ENCODE data around the gene RHCE.
"Not testable (repeated sequence)": the region's sequence is repeated elsewhere in the genome, so short reads cannot be mapped to it uniquely, and the experiment has no call there.

The RHCE gene

GRCh38 chr1:25414157-25414556 is 6.5 kb downstream of the RHCE start:
- not testable (repeated sequence) for H3K4me3 ChIP-seq (ENCODE audit: low read depth in 1 of 2, low read length in 2 of 2); H3K4me1 ChIP-seq (ENCODE audit: insufficient read depth, low read length); H3K9me3 ChIP-seq (ENCODE audit: low read length); H3K27me3 ChIP-seq (ENCODE audit: control insufficient read depth in 1 of 2, insufficient read depth in 2 of 2, low read length in 2 of 2); H3K27ac ChIP-seq (ENCODE audit: low read depth, low read length); H3K36me3 ChIP-seq (ENCODE audit: insufficient read depth, low read length); H3K9ac ChIP-seq (ENCODE audit: low read length)

- H3K36me3 ChIP-seq (ENCODE audit: insufficient read depth, low read length); H3K4me1 ChIP-seq (ENCODE audit: insufficient read depth, low read length); H3K27me3 ChIP-seq (ENCODE audit: control insufficient read depth in 1 of 2, insufficient read depth in 2 of 2, low read length in 2 of 2); H3K27ac ChIP-seq (ENCODE audit: low read depth, low read length); H3K9me3 ChIP-seq (ENCODE audit: low read length); H3K9ac ChIP-seq (ENCODE audit: low read length); H3K4me3 ChIP-seq (ENCODE audit: low read depth in 1 of 2, low read length in 2 of 2): not testable (repeated sequence)
Measured at GRCh38 chr1:25412872-25413623, 7.6 kb downstream of the RHCE start.

- not testable (repeated sequence) for H3K4me1 ChIP-seq (ENCODE audit: insufficient read depth, low read length); H3K4me3 ChIP-seq (ENCODE audit: low read depth in 1 of 2, low read length in 2 of 2); H3K27me3 ChIP-seq (ENCODE audit: control insufficient read depth in 1 of 2, insufficient read depth in 2 of 2, low read length in 2 of 2); H3K9ac ChIP-seq (ENCODE audit: low read length); H3K9me3 ChIP-seq (ENCODE audit: low read length); H3K36me3 ChIP-seq (ENCODE audit: insufficient read depth, low read length); H3K27ac ChIP-seq (ENCODE audit: low read depth, low read length)
Measured at GRCh38 chr1:25409641-25410427, 10.8 kb downstream of the RHCE start.

DNA sequence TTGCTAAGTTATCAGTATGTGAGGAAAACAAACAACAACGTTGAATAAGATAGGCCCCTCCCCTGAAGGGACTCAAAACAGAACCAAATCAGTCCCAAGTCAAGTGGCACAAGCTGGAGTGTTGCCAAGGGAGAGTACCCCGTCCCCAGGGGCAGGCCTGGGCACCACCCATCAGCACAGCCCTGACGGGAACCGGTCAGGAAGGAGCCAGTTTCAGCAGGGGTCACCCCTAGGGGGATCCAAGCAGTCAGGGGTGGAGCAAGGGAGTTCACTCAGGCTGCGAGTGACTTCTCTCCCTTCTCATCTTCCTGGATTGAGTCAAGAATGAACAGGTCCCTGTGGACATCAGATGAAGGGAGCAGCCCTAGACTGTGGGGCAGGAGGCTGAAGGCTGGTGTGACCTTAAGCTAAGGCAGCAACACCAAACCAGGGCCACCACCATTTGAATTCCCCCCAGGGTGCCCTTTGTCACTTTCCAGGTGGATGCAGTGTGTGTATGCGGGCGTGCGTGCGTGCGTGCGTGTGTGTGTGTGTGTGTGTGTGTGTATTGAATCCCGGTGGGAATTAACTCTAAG is 14.8 kb downstream of the RHCE start:
- not testable (repeated sequence) for H3K9ac ChIP-seq (ENCODE audit: low read length); H3K4me1 ChIP-seq (ENCODE audit: insufficient read depth, low read length); H3K27ac ChIP-seq (ENCODE audit: low read depth, low read length); H3K4me3 ChIP-seq (ENCODE audit: low read depth in 1 of 2, low read length in 2 of 2); H3K27me3 ChIP-seq (ENCODE audit: control insufficient read depth in 1 of 2, insufficient read depth in 2 of 2, low read length in 2 of 2); H3K9me3 ChIP-seq (ENCODE audit: low read length); H3K36me3 ChIP-seq (ENCODE audit: insufficient read depth, low read length)

- H3K27me3 ChIP-seq (ENCODE audit: control insufficient read depth in 1 of 2, insufficient read depth in 2 of 2, low read length in 2 of 2); H3K4me1 ChIP-seq (ENCODE audit: insufficient read depth, low read length); H3K36me3 ChIP-seq (ENCODE audit: insufficient read depth, low read length); H3K9me3 ChIP-seq (ENCODE audit: low read length); H3K9ac ChIP-seq (ENCODE audit: low read length); H3K27ac ChIP-seq (ENCODE audit: low read depth, low read length); H3K4me3 ChIP-seq (ENCODE audit: low read depth in 1 of 2, low read length in 2 of 2): not testable (repeated sequence)
Measured at GRCh38 chr1:25402947-25403803, 17.4 kb downstream of the RHCE start.

DNA sequence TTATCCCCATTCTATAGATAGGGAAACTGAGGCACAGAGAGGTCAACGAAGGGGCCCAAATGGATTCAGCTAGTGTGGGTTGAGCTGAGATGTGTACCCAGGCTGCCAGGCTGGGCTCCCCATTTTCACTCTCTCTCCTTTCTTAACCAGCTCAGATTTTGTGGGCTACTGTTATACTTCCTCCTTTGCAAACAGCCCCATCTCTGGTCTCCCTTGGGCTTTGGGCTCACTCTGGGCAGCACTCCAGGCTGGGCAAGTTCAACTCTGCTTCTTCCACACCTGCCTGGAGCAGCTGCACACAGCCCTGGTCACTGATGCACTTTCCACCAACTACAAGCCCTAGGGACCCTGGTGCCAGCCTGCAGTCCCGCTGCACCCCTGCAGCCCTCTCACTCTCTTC is 22.5 kb downstream of the RHCE start:
- not testable (repeated sequence) for H3K27ac ChIP-seq (ENCODE audit: low read depth, low read length); H3K9me3 ChIP-seq (ENCODE audit: low read length); H3K4me1 ChIP-seq (ENCODE audit: insufficient read depth, low read length); H3K27me3 ChIP-seq (ENCODE audit: control insufficient read depth in 1 of 2, insufficient read depth in 2 of 2, low read length in 2 of 2); H3K4me3 ChIP-seq (ENCODE audit: low read depth in 1 of 2, low read length in 2 of 2); H3K9ac ChIP-seq (ENCODE audit: low read length); H3K36me3 ChIP-seq (ENCODE audit: insufficient read depth, low read length)

- not testable (repeated sequence) for H3K36me3 ChIP-seq (ENCODE audit: insufficient read depth, low read length); H3K9me3 ChIP-seq (ENCODE audit: low read length); H3K4me3 ChIP-seq (ENCODE audit: low read depth in 1 of 2, low read length in 2 of 2); H3K4me1 ChIP-seq (ENCODE audit: insufficient read depth, low read length); H3K27me3 ChIP-seq (ENCODE audit: control insufficient read depth in 1 of 2, insufficient read depth in 2 of 2, low read length in 2 of 2); H3K9ac ChIP-seq (ENCODE audit: low read length); H3K27ac ChIP-seq (ENCODE audit: low read depth, low read length)
Measured at GRCh38 chr1:25397549-25397948, 23.1 kb downstream of the RHCE start.

- H3K27ac ChIP-seq (ENCODE audit: low read depth, low read length) = no peak overlapping the region
- H3K36me3 ChIP-seq (ENCODE audit: insufficient read depth, low read length) = no peaks in the 10 kb centered on the region
- no peaks in the 10 kb centered on the region for H3K27me3 ChIP-seq (ENCODE audit: control insufficient read depth in 1 of 2, insufficient read depth in 2 of 2, low read length in 2 of 2)
- no peaks in the 10 kb centered on the region for H3K9me3 ChIP-seq (ENCODE audit: low read length)
- no peaks in the 10 kb centered on the region for H3K4me1 ChIP-seq (ENCODE audit: insufficient read depth, low read length)
- H3K4me3 ChIP-seq (ENCODE audit: low read depth in 1 of 2, low read length in 2 of 2) = no peak overlapping the region
- H3K9ac ChIP-seq (ENCODE audit: low read length) = no peak overlapping the region
Measured at GRCh38 chr1:25392841-25393240, 27.8 kb downstream of the RHCE start.

DNA sequence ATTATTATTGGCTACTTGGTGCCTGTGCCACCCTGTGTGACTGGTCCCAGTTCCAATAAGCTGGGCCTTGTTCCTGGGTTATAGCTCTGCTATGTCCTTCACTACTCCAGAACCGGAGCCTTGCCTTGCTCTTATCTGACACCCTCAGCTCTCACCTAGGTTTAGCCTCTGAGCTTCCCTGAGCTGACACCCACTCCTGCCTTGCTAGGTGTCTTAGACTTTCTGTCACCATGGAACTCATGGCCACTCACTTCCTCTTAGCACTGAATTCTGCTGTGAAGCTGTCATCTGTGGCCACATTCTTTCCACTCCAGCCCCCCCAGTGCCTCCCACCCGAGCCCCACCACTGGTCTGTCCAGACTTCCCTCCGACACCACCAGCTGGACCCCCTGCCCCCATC is 30.9 kb downstream of the RHCE start:
- not testable (repeated sequence) for H3K36me3 ChIP-seq (ENCODE audit: insufficient read depth, low read length); H3K4me3 ChIP-seq (ENCODE audit: low read depth in 1 of 2, low read length in 2 of 2); H3K9ac ChIP-seq (ENCODE audit: low read length); H3K4me1 ChIP-seq (ENCODE audit: insufficient read depth, low read length); H3K27me3 ChIP-seq (ENCODE audit: control insufficient read depth in 1 of 2, insufficient read depth in 2 of 2, low read length in 2 of 2); H3K27ac ChIP-seq (ENCODE audit: low read depth, low read length); H3K9me3 ChIP-seq (ENCODE audit: low read length)

DNA sequence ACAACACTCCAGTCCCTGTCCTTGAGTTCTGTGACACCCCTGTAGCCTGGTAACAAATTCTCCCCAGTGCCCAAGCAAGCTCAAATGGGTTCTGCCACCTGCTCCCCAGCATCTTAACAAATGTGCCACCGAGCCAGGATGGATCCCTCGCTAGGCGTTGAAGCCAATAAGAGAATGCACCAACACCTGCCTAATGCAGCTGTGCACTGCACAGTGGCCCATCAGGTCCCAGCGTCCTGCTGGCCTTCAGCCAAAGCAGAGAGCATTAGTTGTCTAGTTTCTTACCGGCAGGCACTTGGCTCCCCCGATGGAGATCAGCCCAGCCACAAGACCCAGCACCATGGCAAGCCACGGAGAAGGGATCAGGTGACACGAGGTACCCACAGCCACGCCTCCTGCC is 31.9 kb downstream of the RHCE start:
- H3K9ac ChIP-seq (ENCODE audit: low read length); H3K36me3 ChIP-seq (ENCODE audit: insufficient read depth, low read length); H3K27me3 ChIP-seq (ENCODE audit: control insufficient read depth in 1 of 2, insufficient read depth in 2 of 2, low read length in 2 of 2); H3K4me3 ChIP-seq (ENCODE audit: low read depth in 1 of 2, low read length in 2 of 2); H3K9me3 ChIP-seq (ENCODE audit: low read length); H3K27ac ChIP-seq (ENCODE audit: low read depth, low read length); H3K4me1 ChIP-seq (ENCODE audit: insufficient read depth, low read length): not testable (repeated sequence)

DNA sequence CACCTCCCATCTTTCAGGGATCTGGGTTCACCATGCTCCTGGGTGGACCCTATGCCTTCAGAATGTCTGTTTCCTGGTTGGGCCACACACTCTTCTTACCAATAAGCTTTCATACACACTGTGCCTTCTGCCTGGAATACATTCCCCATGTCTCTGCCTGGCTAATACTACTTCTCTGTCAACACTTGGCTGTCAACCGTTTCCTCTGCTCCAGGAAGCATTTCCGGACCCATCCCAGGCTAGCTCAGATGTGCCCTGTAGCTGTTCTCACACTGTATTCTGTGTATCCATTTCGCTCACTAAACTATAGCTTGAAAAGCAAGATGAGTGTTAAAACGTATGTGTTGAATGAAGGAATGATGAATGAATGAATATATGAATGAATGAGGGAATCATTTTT is 33.5 kb downstream of the RHCE start:
- H3K4me1 ChIP-seq (ENCODE audit: insufficient read depth, low read length); H3K9ac ChIP-seq (ENCODE audit: low read length); H3K36me3 ChIP-seq (ENCODE audit: insufficient read depth, low read length); H3K27ac ChIP-seq (ENCODE audit: low read depth, low read length); H3K9me3 ChIP-seq (ENCODE audit: low read length); H3K27me3 ChIP-seq (ENCODE audit: control insufficient read depth in 1 of 2, insufficient read depth in 2 of 2, low read length in 2 of 2); H3K4me3 ChIP-seq (ENCODE audit: low read depth in 1 of 2, low read length in 2 of 2): not testable (repeated sequence)

Measured in muscle layer of colon (tissue), 2 donors.